ENCODE data around the gene PREP.

- TF ChIP-seq SUZ12 (IDR thresholded peaks at IDR 0.05; ENCODE audit: extremely low read depth, insufficient read depth, insufficient read length) (no peak), YY1 (IDR thresholded peaks at IDR 0.05; ENCODE audit: insufficient read depth, insufficient read length) (no peak)
These were observed 568 bp downstream of the PREP start for GRCh38 chr6:105402090-105402938.

Measured in NT2/D1 (cell line).